Measurements from ENCODE around the gene APBB1IP.

GRCh38 chr10:26507441-26507840, 69.3 kb downstream of the APBB1IP start:
- TF ChIP-seq CTCF (IDR thresholded peaks at IDR 0.05): no peak
- no peak for TF ChIP-seq EZH2 (IDR thresholded peaks at IDR 0.05; ENCODE audit: borderline replicate concordance, insufficient read depth, low read depth, low read length, poor library complexity, severe bottlenecking)

All from B cell (primary cell).